Peyer's patch (tissue), 4 donors: ENCODE results near the gene SIRPA.

Source experiments
- CTCF ChIP-seq, 6 experiments: fragments of 450-650 bp in 4 of 6; fragments of 200-600 bp in 2 of 6; sonication (generic) in 1 of 6; IDR thresholded peaks; one replicate each; pipeline ENCODE4 v1.5.1; 2017 to 2019; ENCODE audit warnings: antibody characterized with exemption in 6 of 6, mild to moderate bottlenecking in 3 of 6, moderate library complexity in 1 of 6
- POLR2A ChIP-seq, 2 donors: fragments of 450-650 bp; IDR thresholded peaks; one replicate each; pipeline ENCODE4 v1.5.1; 2017; ENCODE audit warnings: antibody characterized with exemption in 2 of 2, mild to moderate bottlenecking in 2 of 2, moderate library complexity in 2 of 2

DNA sequence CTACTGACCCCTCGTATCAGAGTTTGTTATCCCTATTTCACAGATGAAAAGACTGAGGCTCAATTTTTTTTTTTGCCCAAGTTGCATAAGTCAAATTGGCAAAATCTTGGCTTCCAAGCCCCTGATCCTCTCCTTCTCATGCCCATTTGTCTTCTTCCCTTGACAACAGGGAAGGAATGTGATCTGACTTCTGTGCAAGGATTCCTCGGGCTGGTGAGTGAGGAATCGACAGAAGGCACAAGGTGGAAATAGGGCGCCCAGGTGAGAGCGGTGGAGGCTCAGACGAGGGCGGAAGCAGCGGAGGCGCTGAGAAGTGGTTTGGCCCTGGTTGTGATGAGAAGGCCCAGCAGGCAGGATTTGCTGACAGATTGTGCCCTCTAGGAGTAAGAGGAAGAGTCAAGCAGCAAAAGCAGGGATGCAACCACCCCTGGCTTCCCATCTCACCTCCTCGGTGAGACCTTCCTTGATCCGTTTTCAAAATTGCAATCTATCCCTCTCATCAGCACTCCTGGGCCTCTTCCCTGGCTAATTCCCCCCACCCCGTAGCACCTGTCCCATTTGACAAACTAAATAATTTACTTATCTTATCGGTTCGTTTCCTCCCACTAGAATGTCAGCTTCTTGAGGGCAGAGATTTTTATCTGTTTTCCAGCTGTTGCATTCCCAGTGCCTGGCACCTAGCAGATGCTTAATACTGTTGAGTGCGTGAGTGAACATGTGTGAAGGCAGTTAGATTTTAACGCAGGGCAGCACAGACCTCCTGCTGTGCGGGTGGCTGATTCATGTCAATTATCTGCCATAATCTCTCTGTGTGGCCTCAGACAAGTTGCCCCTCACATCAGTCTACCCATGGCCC, 3.7 kb upstream of the SIRPA start:
- no peak for TF ChIP-seq CTCF (IDR thresholded peaks at IDR 0.05)
- no peak for TF ChIP-seq POLR2A (IDR thresholded peaks at IDR 0.05)
